ENCODE results near the gene APOF. TPM values are rescaled to one million over a fixed set of nuclear protein-coding genes. Genes with fewer than 3 reads are reported as not detected.
A peak's percentile ranks its signal among the peaks of the same experiment; 100 is the strongest.

APOF gene
- polyA plus RNA-seq, 2 of the 4 experiments (the other 2 are of a cell fraction), result not detected

- Histone ChIP-seq H3K4me1 (peaks cover 12% of the 10 kb centered on the region), H3K4me3 (peak overlapping the region; percentile 54), H3K9me3 (no peaks in the 10 kb centered on the region), H3K27ac (peak overlapping the region; percentile 91 to 92), H3K4me2 (peak overlapping the region; percentile 96)
- no peak for ATAC-seq
- CTCF ChIA-PET, result interaction anchor here (0.6 to 2.4 kb wide), 9 partner anchors 11 to 203 kb away, joined by 3 to 14 read pairs (median 4); partner anchors contain the start of gene COQ10A
- no peak for FAIRE-seq
- DNase-seq (ENCODE audit: low read depth in 1 of 2, low spot score in 1 of 2), result no peak
- POLR2A ChIA-PET, result interaction anchor here (0.5 to 2.5 kb wide), 5 partner anchors 9 to 132 kb away, joined by 3 to 21 read pairs (median 8); partner anchors contain the start of genes CNPY2, STAT2 and TIMELESS
- TF ChIP-seq JUNB (IDR thresholded peaks at IDR 0.05) (no peak), JUN (IDR thresholded peaks at IDR 0.05) (no peak), PHF8 (IDR thresholded peaks at IDR 0.05; ENCODE audit: borderline replicate concordance, low read depth) (no peak), TFCP2L1 (CRISPR knock-in tag; IDR thresholded peaks at IDR 0.05) (no peak), HES2 (IDR thresholded peaks at IDR 0.05) (no peak), CBX2 (IDR thresholded peaks at IDR 0.05; ENCODE audit: borderline replicate concordance, low read depth) (no peak), CHD2 (IDR thresholded peaks at IDR 0.05; ENCODE audit: low read length, partially characterized antibody) (no peak), HMGXB4 (CRISPR knock-in tag; IDR thresholded peaks at IDR 0.05; ENCODE audit: borderline replicate concordance) (no peak), BCL3 (IDR thresholded peaks at IDR 0.05) (no peak), HEYL (CRISPR knock-in tag; IDR thresholded peaks at IDR 0.05) (no peak), FOXS1 (CRISPR knock-in tag; IDR thresholded peaks at IDR 0.05) (no peak), CHD4 (IDR thresholded peaks at IDR 0.05; ENCODE audit: borderline replicate concordance) (no peak), CTCF (IDR thresholded peaks at IDR 0.05) (no peak), ZNF302 (CRISPR knock-in tag; IDR thresholded peaks at IDR 0.05) (no peak), E2F6 (IDR thresholded peaks at IDR 0.05; ENCODE audit: borderline replicate concordance, low read depth) (no peak), POLR2A (IDR thresholded peaks at IDR 0.05; ENCODE audit: low read length) (no peak), RCOR1 (IDR thresholded peaks at IDR 0.05; ENCODE audit: low read depth, low read length) (no peak), HOXB13 (CRISPR knock-in tag; IDR thresholded peaks at IDR 0.05; ENCODE audit: low read depth) (no peak), RARB (CRISPR knock-in tag; IDR thresholded peaks at IDR 0.05) (no peak)
- WGBS (ENCODE audit: missing lambda C conversion rate), result 89% methylated on average over 11 of the region's 11 CpGs
These were observed 30.0 kb downstream of the APOF start for GRCh38 chr12:56332512-56333196.

- DNase-seq (ENCODE audit: low read depth in 1 of 2, low spot score in 1 of 2), result no peak
- Histone ChIP-seq H3K4me3 (no peak overlapping the region), H3K27ac (no peak overlapping the region), H3K4me1 (peaks cover 11% of the 10 kb centered on the region), H3K4me2 (no peak overlapping the region), H3K9me3 (no peaks in the 10 kb centered on the region)
- no peak for TF ChIP-seq ELK1 (IDR thresholded peaks at IDR 0.05; ENCODE audit: low read depth, low read length)
- no peak for TF ChIP-seq RNF2 (IDR thresholded peaks at IDR 0.05; ENCODE audit: borderline replicate concordance, low read depth)
- TF ChIP-seq MAX (IDR thresholded peaks at IDR 0.05), result no peak
- FAIRE-seq, result no peak
- ATAC-seq, result no peak
- CTCF ChIA-PET, result interaction anchor here (1.8 kb wide), 1 partner anchor 15 kb away, joined by 5 read pairs; the partner anchor contains the start of gene CNPY2
- WGBS (ENCODE audit: missing lambda C conversion rate), result 89% methylated on average over 7 of the region's 7 CpGs
- POLR2A ChIA-PET, result no interaction called here
These were observed 31.6 kb downstream of the APOF start for GRCh38 chr12:56330936-56331490.
